WTC11 (cell line): ENCODE results near the gene UQCRFS1. TPM values are rescaled to one million over a fixed set of nuclear protein-coding genes. Genes with fewer than 3 reads are reported as not detected.

Experiments used
- ATAC-seq: fragments of 200-7000 bp; cut with Tn5 transposase; 2 replicates; pipeline ENCODE4 v1.10.0; 2021; ENCODE audit warnings: mild to moderate bottlenecking, moderate library complexity
- CTCF ChIA-PET: fragments of 300-600 bp; sonication (Branson Sonifier 250); formaldehyde crosslinking; loops from one replicate; lab custom pipeline; 2021; ENCODE audit warnings: antibody characterized with exemption; lab: Charles Lee
- POLR2A ChIA-PET: fragments of 350-600 bp; sonication (Branson Sonifier 250); formaldehyde crosslinking; loops from one replicate; lab custom pipeline; 2021; ENCODE audit warnings: antibody characterized with exemption; lab: Charles Lee
- DNase-seq: peaks from one replicate; pipeline ENCODE4 v3.0.0; 2021; ENCODE audit warnings: low spot score
- H3K27ac Mint-ChIP-seq: 2 replicates; pipeline ENCODE4 v1.8.0; 2021; ENCODE audit warnings: mixed read lengths
- H3K27me3 Mint-ChIP-seq: 2 replicates; pipeline ENCODE4 v1.8.0; 2021; ENCODE audit warnings: low read depth, mild to moderate bottlenecking, moderate library complexity, mixed read lengths
- H3K36me3 Mint-ChIP-seq: 2 replicates; pipeline ENCODE4 v1.8.0; 2021; ENCODE audit warnings: mixed read lengths
- H3K4me1 Mint-ChIP-seq: 2 replicates; pipeline ENCODE4 v1.8.0; 2022; ENCODE audit warnings: mixed read lengths
- H3K4me3 Mint-ChIP-seq: 2 replicates; pipeline ENCODE4 v1.8.0; 2021; ENCODE audit warnings: mild to moderate bottlenecking, moderate library complexity, mixed read lengths
- H3K9me3 Mint-ChIP-seq: 2 replicates; pipeline ENCODE4 v1.8.0; 2021; ENCODE audit warnings: mixed read lengths
- ARID4B ChIP-seq: sonication (generic); formaldehyde crosslinking; IDR thresholded peaks from 2 replicates; pipeline ENCODE4 v1.8.0; 2023; ENCODE audit warnings: missing genetic modification reagents, mild to moderate bottlenecking, borderline replicate concordance
- CBFB ChIP-seq: sonication (generic); formaldehyde crosslinking; IDR thresholded peaks from 2 replicates; pipeline ENCODE4 v1.8.1; 2022; ENCODE audit warnings: mild to moderate bottlenecking, low read depth, missing genetic modification reagents
- CTCF ChIP-seq: fragments of 200-600 bp; IDR thresholded peaks from 2 replicates; pipeline ENCODE4 v1.8.0; 2022; ENCODE audit warnings: antibody characterized with exemption
- E2F5 ChIP-seq: sonication (generic); formaldehyde crosslinking; IDR thresholded peaks from 2 replicates; pipeline ENCODE4 v1.8.1; 2022; ENCODE audit warnings: mild to moderate bottlenecking, moderate library complexity, missing genetic modification reagents
- MXD4 ChIP-seq: fragments of 250-450 bp; sonication (Bioruptor Pico); IDR thresholded peaks from 2 replicates; pipeline ENCODE4 v1.8.0; 2021; ENCODE audit warnings: mild to moderate bottlenecking, moderate library complexity, borderline replicate concordance
- NFYB ChIP-seq: sonication (generic); formaldehyde crosslinking; conservative IDR thresholded peaks from 2 replicates; pipeline ENCODE4 v1.8.0; 2022; ENCODE audit warnings: low read depth, missing genetic modification reagents
- PRRX2 ChIP-seq: fragments of 250-450 bp; sonication (Bioruptor Pico); IDR thresholded peaks from 2 replicates; pipeline ENCODE4 v1.8.0; 2021; ENCODE audit warnings: mild to moderate bottlenecking
- SMAD3 ChIP-seq: sonication (generic); formaldehyde crosslinking; IDR thresholded peaks from 2 replicates; pipeline ENCODE4 v1.8.0; 2022; ENCODE audit warnings: missing genetic modification reagents, mild to moderate bottlenecking, borderline replicate concordance
- SMAD4 ChIP-seq: sonication (generic); formaldehyde crosslinking; IDR thresholded peaks from 2 replicates; pipeline ENCODE4 v1.8.0; 2022; ENCODE audit warnings: mild to moderate bottlenecking, missing genetic modification reagents
- SP1 ChIP-seq: sonication (generic); formaldehyde crosslinking; conservative IDR thresholded peaks from 2 replicates; pipeline ENCODE4 v1.8.1; 2022; ENCODE audit warnings: missing genetic modification reagents
- TEAD1 ChIP-seq: sonication (generic); formaldehyde crosslinking; IDR thresholded peaks from 2 replicates; pipeline ENCODE4 v1.8.0; 2022; ENCODE audit warnings: mild to moderate bottlenecking, missing genetic modification reagents
- USF2 ChIP-seq: sonication (generic); formaldehyde crosslinking; IDR thresholded peaks from 2 replicates; pipeline ENCODE4 v1.8.1; 2023; ENCODE audit warnings: mild to moderate bottlenecking, missing genetic modification reagents, moderate library complexity
- ZNF121 ChIP-seq: sonication (generic); formaldehyde crosslinking; IDR thresholded peaks from 2 replicates; pipeline ENCODE4 v1.8.0; 2023; ENCODE audit warnings: missing genetic modification reagents
- ZNF263 ChIP-seq: sonication (generic); formaldehyde crosslinking; IDR thresholded peaks from 2 replicates; pipeline ENCODE4 v1.8.1; 2022; ENCODE audit warnings: low read depth, mild to moderate bottlenecking, moderate library complexity, missing genetic modification reagents
- ZNF423 ChIP-seq: fragments of 250-450 bp; sonication (Bioruptor Pico); IDR thresholded peaks from 2 replicates; pipeline ENCODE4 v2.1.2; 2022; ENCODE audit warnings: mild to moderate bottlenecking, moderate library complexity
- total RNA-seq: library from RNA; stranded (reverse); gene quantifications from 3 replicates; pipeline ENCODE4 v1.2.3, GENCODE V29; 2021

Gene UQCRFS1
- total RNA-seq, 1 experiment from 2014 or later, result 58.2 TPM

GRCh38 chr19:29212648-29213573 lies at the start of gene UQCRFS1 (continued):
- TF ChIP-seq E2F5 (CRISPR knock-in tag), result 0 out of 2 replicates have a peak, but pooled peaks have one; percentile 21
- TF ChIP-seq ZNF263 (CRISPR knock-in tag), result no peak
- TF ChIP-seq CBFB (CRISPR knock-in tag), result 0 out of 2 replicates have a peak, but pooled peaks have one; percentile 28
- TF ChIP-seq SMAD3, result no peak
- TF ChIP-seq, all 79 proteins: peak for 16

- Mint-ChIP-seq H3K4me3 (no peak overlapping the region), H3K36me3 (peaks cover 8% of the 10 kb centered on the region)
- POLR2A ChIA-PET, result no interaction called here
- TF ChIP-seq MXD4 (CRISPR knock-in tag), result no peak
- no peak for TF ChIP-seq SMAD4 (CRISPR knock-in tag)
- TF ChIP-seq, all 79 proteins: peak for 0
- ATAC-seq (no peak), DNase-seq (no peak)
- Mint-ChIP-seq H3K9me3 (peaks cover 17% of the 10 kb centered on the region), H3K4me1 (no peaks in the 10 kb centered on the region), H3K27me3 (no peaks in the 10 kb centered on the region; the same call in 1 of the 2 replicates), H3K27ac (no peak overlapping the region)
- CTCF ChIA-PET, result interaction anchor here (0.7 to 2.2 kb wide), 9 partner anchors 9 to 1378 kb away, joined by 3 to 26 read pairs (median 8); no protein-coding TSS in a partner anchor
Observed at GRCh38 chr19:29262085-29262484, 49.1 kb upstream of the UQCRFS1 start.

- no peak for TF ChIP-seq TEAD1 (CRISPR knock-in tag)
- TF ChIP-seq PRRX2 (CRISPR knock-in tag), result no peak
- peak; percentile 73 for TF ChIP-seq CTCF
- no peak for TF ChIP-seq SP1 (CRISPR knock-in tag)
- no peak for TF ChIP-seq USF2 (CRISPR knock-in tag)
- TF ChIP-seq ZNF121 (CRISPR knock-in tag), result no peak
- no peak for TF ChIP-seq ARID4B (CRISPR knock-in tag)
- TF ChIP-seq NFYB (CRISPR knock-in tag), result peak; percentile 44; the same call in 1 of the 2 replicates
- TF ChIP-seq ZNF423 (CRISPR knock-in tag), result no peak
- peak; percentile 74 for DNase-seq
- H3K27ac Mint-ChIP-seq, result no peak overlapping the region
- H3K36me3 Mint-ChIP-seq, result peaks cover 8% of the 10 kb centered on the region
- peak; percentile 82 for ATAC-seq
- ChIA-PET POLR2A (no interaction called here), CTCF (interaction anchor here (0.6 to 2.2 kb wide), 20 partner anchors 8 to 1118 kb away, joined by 3 to 15 read pairs (median 3); no protein-coding TSS in a partner anchor)
- H3K4me1 Mint-ChIP-seq, result no peaks in the 10 kb centered on the region
- no peak overlapping the region for H3K4me3 Mint-ChIP-seq
- peaks cover 17% of the 10 kb centered on the region for H3K9me3 Mint-ChIP-seq
- no peaks in the 10 kb centered on the region; the same call in 1 of the 2 replicates for H3K27me3 Mint-ChIP-seq
Observed at GRCh38 chr19:29260477-29261317, 47.7 kb upstream of the UQCRFS1 start.
